WI38 (cell line): ENCODE data around the gene FAM124B.
"Not testable (repeated sequence)": the region's sequence is repeated elsewhere in the genome, so short reads cannot be mapped to it uniquely, and the experiment has no call there.

Experiments
- H3K4me3 ChIP-seq: 2 replicates; pipeline ENCODE4 v1.5.1; 2011; ENCODE audit warnings: low read depth, mild to moderate bottlenecking, control low read depth, low read length
- TF ChIP-seq, protein P1 (sequence below): IDR thresholded peaks from 2 replicates; pipeline ENCODE4 v1.5.1; 2012; ENCODE audit warnings: low read depth, mild to moderate bottlenecking, control low read depth, low read length

FAM124B gene

GRCh38 chr2:224393157-224393872 is 8.6 kb downstream of the FAM124B start:
- TF ChIP-seq, protein P1, sequence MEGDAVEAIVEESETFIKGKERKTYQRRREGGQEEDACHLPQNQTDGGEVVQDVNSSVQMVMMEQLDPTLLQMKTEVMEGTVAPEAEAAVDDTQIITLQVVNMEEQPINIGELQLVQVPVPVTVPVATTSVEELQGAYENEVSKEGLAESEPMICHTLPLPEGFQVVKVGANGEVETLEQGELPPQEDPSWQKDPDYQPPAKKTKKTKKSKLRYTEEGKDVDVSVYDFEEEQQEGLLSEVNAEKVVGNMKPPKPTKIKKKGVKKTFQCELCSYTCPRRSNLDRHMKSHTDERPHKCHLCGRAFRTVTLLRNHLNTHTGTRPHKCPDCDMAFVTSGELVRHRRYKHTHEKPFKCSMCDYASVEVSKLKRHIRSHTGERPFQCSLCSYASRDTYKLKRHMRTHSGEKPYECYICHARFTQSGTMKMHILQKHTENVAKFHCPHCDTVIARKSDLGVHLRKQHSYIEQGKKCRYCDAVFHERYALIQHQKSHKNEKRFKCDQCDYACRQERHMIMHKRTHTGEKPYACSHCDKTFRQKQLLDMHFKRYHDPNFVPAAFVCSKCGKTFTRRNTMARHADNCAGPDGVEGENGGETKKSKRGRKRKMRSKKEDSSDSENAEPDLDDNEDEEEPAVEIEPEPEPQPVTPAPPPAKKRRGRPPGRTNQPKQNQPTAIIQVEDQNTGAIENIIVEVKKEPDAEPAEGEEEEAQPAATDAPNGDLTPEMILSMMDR, result no peak
- no peak overlapping the region for H3K4me3 ChIP-seq

- no peak overlapping the region for H3K4me3 ChIP-seq
- TF ChIP-seq, protein P1, result no peak
Observed at GRCh38 chr2:224392545-224392944, 9.4 kb downstream of the FAM124B start.

DNA sequence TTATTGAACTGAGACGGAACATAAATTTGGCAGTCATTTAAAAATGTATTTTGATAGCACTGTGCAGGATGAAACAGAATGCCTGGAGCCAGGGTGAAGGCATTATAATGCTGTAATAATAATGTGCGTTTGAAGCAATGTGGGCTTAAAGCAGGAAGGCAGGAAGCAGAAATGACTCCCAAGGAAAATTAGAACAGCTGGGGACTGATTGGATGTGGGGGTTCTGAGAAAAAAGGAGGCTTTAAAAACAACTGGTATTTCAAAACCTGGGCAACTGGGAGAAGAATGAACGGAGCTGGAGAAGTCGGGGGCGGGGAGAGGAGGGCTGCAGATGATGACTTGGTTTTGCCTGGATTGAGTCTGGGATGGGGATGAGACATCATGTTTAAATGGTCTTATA is 12.6 kb downstream of the FAM124B start:
- H3K4me3 ChIP-seq, result no peak overlapping the region
- TF ChIP-seq, protein P1, result no peak

- no peak overlapping the region for H3K4me3 ChIP-seq
- TF ChIP-seq, protein P1, result no peak
Observed at GRCh38 chr2:224386876-224387275, 15.0 kb downstream of the FAM124B start.

DNA sequence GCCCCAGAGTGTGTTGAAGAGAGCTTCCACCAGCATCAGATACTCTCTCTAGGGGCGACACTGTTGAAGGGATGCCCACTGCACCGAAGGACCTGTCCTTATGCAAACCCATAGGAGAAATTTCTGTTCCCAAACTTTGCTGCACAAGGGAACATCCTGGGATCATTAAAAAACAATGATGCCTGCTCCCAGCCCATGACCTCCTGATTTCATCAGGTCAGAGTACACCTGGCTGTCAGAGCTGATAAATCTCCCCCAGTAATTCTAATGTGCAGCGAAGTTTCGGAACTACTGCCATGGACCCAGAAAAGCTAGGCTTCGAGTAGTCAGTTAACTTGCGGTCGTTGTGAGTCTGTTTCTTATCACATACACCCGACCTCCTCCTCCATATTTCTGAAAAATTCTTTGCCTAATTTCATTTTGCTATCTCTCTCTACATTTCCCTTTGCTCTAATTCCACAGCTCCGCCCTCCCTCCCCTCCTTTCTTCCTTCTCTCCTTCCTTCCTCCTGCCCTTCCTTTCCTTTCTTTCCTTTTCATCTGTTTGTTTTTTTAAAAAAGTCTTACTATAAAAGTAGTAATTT is 18.8 kb downstream of the FAM124B start:
- H3K4me3 ChIP-seq, result no peak overlapping the region
- TF ChIP-seq, protein P1, result no peak

DNA sequence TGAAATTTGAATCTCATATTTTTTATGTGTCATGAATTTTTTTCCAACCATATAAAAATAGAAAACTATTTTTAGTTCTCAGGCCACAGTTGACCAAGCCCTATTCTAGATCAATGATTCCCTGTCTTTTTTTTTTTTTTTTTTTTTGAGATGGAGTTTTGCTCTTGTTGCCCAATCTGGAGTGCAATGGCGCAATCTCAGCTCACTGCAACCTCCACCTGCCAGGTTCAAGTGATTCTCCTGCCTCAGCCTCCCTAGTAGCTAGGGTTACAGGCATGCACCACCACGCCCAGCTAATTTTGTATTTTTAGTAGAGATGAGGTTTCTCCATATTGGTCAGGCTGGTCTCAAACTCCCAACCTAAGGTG is 19.6 kb downstream of the FAM124B start:
- H3K4me3 ChIP-seq, result not testable (repeated sequence)

- H3K4me3 ChIP-seq, result no peak overlapping the region
- TF ChIP-seq, protein P1, result no peak
Observed at GRCh38 chr2:224381521-224382279, 20.2 kb downstream of the FAM124B start.
